Keratinocyte (primary cell): ENCODE data around the gene SRSF4.

Experiments used
- CTCF ChIP-seq, 3 experiments: IDR thresholded peaks in 1 of 3; conservative IDR thresholded peaks in 1 of 3; optimal IDR thresholded peaks in 1 of 3; 2 replicates in 2 of 3; 3 replicates in 1 of 3; pipeline versions ENCODE3 to v1.5.1; 2011; ENCODE audit warnings: low read length in 3 of 3, mild to moderate bottlenecking in 3 of 3, moderate library complexity in 2 of 3, control low read depth in 1 of 3, inconsistent platforms in 1 of 3; ENCODE audit not compliant: insufficient read depth in 2 of 3; ENCODE audit errors: extremely low read depth in 1 of 3
- EZH2 ChIP-seq: IDR thresholded peaks from one replicate; pipeline ENCODE4 v1.6.1; 2012; ENCODE audit warnings: inconsistent platforms, mild to moderate bottlenecking, low read length, moderate library complexity

GRCh38 chr1:29121516-29121935 lies 60.2 kb downstream of the SRSF4 start:
- TF ChIP-seq CTCF (optimal IDR thresholded peaks at IDR 0.05 in 1 of 3, IDR thresholded peaks at IDR 0.05 in 1 of 3, conservative IDR thresholded peaks at IDR 0.05 in 1 of 3; ENCODE audit: extremely low read depth in 1 of 3, insufficient read depth in 2 of 3, low read length in 3 of 3) (no peak), EZH2 (no peak)
